GM18519 (cell line): ENCODE results near the gene SLC7A14.

Experiments
- ATAC-seq: cut with Tn5 transposase; IDR thresholded peaks from one replicate; pipeline ENCODE4 v1.9.1; 2021; ENCODE audit warnings: mild to moderate bottlenecking, moderate library complexity; ENCODE audit not compliant: unreplicated experiment, low FRiP score

The SLC7A14 gene

DNA sequence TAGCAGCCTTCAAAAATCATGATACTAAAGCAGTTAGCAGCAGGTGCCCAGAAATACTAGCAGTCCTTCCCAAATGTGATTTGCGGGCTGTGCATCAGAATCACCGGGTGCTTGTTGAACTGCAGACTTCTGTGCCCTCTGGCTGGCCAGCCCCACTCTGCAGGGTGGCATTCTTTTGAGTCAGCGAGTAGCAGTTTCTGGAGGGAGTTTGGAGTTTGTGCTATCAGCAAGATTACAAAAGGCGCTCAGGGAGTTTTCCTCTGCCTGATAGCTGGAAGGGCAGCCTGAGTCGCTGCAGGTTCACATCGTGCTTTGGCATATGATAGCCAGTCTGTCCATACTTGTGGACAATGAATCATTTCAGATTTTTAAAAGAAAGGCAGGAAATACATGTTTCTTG is 109.6 kb downstream of the SLC7A14 start:
- no peak for ATAC-seq

DNA sequence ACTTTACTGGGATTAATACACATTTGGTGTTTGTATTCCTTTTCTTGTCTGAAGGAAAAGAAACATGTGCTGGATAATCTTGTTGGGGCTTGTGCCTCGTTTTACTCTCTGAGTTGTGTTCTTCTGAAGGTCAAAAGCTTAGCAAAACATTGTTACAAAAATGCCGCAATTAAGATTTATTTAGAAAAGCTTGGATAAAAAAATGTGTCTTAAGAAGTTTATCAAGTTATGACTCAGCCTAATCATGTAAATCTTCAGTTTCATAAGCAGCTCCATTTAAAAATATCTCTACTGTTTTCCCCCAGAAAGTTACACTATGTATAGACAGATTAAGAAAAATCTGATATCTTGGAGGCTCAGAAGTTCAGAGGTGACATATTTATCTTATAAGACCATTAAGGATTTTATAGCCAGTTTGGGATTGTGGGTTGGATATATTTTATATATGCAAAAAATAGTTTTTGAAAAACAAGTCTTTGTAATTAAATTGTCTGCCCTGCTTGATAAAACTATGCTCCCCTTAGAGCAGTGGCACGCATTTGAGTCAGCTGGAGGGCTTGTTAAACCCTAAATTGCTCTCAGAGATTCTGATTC is 110.7 kb downstream of the SLC7A14 start:
- ATAC-seq, result no peak

DNA sequence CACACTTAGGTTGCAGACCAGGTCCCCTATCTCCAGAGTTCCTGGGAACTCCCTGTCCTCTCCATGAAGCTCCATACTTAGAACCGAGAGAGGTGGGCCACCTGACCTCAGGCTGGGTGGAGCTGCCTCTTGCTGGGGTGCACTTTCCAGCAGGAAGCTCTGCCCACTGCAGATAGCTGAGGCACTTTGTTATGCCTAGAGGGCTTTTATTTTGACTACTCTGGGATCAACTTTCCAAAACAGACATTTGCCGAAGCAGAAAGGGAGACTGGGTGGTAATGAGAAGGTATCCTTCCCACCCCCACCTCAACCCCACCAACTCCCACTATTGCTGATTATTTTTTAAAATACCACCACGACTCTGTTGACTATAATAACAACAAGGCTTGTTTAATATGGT is 112.5 kb downstream of the SLC7A14 start:
- no peak for ATAC-seq

DNA sequence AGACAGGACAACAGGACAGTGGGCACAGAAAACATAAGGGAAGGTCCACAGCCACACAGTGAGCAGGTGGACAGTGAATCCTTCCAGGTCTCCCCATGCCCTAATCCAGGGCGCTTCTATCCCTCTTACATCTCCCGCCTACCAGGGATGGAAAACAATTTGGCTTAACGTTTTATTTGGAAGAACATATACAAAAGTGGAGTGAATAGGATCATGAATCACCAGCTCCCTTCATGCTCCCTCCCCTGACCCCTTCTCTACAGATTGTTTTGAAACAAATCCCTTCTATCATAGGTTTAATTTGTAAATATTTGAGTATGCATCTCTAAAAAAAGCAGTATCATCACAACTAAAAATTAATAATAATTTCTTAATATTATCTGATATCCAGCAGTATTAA is 114.7 kb downstream of the SLC7A14 start:
- no peak for ATAC-seq

DNA sequence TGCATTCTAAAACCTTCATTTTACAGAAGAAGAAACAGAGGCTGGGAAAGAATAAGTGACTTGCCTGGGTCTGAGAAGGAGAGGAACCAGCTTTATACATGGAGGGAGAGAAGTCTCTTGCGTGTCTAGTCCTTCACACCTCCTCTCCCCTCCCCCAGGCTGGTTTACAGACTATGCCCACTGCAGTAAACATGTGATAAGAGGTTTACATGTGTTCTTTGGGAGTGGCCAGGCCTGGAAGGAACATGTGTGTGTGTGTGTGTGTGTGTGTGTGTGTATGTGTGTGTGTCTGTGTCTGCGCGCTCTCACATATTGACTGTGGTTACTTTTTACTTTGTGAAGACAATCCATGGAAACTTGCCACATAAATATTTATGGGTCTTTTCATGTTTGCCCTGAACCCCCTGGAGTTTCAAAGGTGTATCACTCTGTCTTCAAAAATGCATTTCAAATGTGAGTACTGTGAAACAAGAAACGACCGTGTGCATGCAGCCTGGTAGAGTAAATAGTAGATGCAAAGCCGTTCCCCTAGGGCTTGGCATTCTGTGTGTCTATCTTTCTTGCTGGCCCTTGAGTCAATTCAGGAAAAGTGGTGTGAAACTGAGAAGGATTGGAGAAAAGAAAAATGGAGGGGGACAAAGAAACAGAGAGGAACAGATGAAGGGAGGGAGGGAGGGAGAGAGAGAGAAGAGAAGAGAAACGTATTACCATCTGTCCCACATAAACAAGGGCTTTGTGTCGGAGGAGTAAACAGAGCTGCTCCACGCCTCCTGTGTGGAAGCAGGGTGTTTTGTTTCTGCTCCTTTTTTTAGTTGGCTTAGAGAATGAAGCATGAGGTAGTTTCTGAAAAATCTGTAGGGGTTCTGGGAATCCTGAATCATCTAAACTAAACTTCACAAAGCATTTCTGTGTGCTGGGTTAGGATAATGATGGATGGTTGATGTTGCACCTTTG is 115.5 kb downstream of the SLC7A14 start:
- ATAC-seq, result no peak

DNA sequence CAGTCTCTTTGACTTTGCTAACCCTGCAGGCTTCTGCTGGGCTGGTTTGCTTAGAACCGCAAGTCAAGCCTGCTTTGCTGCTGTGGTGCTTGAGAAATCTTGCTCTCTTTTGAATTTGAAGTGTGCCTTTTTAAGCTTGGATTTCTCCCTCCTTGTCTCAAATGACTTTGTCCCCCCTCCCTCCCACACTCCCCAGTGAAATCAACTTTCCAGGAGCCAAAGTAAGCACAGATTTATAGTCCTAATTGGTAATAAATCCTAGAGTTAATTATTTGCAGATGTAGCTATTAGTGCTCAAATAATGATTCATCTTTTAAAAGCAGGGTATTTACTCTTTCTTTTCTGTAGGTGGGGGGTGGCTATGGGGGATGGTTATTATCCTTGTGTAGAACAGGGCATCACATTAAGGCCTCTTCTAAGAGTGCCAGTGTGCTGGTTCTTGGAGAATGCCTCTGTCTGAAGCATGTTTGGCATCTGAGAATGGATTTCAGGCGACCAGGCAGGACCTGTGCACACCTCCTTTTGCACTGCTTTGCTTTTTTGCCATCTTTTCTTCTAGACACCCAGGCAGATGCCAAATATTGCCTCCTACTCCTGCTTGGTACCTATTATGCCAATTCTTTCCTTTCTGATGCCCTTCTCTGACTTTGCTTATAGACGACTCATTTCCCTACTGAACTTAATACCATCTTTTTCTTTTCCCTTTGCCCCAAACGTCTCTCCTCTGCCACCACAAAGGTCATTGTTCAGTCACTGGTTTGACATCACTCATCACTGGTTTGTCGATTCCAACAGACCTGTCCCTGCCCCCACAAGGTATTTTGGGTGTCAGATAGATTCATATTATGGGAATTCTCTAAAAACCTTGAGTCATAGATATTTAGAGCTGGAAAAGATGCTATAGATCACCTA is 116.5 kb downstream of the SLC7A14 start:
- ATAC-seq, result no peak

DNA sequence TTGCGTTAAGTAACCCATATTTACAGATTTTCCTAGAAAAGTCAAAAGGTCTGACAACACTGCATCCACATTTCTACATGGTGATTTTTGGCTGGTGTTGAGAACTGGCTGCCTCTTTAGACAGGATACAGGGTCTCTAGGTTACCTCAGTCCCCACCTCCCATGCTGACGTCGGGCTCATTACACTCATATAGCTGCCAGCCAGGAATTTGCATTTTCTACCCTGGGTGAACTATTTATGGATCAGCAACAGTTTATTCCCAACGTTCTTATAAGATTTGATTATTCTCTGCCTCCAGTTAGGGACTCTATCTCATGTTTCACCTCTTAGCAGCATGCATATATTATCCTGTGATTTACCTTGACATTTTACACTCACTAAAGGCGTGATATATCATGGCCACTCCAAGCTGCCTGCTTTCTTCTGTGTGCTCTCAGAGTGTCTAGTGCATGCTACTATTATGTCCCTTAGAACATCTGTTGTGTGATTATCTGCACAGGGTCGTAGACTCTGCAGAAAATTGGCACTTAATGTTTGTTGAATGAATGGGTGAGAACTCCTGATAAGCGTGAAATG is 118.2 kb downstream of the SLC7A14 start:
- ATAC-seq, result no peak

DNA sequence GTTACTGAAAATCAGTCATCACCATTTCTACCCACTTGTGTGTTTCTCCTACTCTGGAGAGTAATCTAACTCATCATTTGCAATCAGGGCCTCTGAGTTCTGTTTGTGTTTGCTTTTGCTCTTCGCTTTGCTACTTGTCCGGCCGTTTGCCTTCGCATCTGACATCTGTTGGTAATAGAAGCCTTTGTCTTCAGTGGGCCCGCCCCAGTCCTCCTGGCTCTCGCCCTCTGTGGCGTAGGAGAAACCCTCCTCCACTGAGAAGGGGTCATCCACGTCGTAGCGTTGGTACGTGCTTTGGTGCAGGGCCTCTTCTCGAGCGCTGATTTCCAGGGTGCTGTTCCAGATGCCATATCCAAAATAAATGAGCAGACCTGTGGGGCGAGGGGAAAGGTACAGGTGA is 118.9 kb downstream of the SLC7A14 start:
- ATAC-seq, result no peak

DNA sequence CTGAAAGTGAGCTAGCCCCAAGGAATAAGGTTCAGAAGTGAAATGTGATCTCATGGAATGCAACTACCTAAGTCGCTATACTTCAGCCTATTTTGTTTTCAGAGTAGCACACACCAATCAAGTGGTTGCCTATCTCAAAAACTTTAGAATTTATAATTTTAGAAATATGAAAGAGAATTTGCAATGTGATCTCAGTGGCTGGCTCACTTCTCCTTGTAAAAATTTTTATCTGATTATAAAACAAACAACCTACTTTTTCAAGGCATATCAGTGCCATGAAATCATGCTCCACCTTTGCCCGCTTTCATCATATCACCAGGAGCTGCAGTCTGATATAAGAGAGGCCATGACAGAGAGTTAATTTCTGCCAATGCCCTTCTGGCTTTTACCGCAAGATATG is 119.9 kb downstream of the SLC7A14 start:
- no peak for ATAC-seq

DNA sequence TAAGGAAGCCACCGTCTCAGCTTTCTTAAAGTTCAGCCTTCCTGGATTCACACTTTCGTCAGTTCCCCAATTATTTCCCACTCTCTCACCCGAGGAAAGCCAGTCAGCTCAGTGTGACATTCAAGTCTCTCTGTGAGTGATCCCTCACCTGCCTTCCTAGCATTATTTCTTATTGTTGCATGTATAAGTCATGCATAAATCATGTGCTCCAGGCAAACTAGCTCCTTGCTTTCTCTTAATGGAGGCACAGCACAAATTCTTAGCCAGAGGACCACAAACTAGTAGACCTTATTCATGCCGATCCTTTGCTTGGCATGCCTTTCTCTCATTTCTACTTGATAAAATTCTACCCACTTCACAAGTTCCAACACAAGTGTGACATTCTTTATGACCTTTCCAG is 122.9 kb downstream of the SLC7A14 start:
- ATAC-seq, result no peak

DNA sequence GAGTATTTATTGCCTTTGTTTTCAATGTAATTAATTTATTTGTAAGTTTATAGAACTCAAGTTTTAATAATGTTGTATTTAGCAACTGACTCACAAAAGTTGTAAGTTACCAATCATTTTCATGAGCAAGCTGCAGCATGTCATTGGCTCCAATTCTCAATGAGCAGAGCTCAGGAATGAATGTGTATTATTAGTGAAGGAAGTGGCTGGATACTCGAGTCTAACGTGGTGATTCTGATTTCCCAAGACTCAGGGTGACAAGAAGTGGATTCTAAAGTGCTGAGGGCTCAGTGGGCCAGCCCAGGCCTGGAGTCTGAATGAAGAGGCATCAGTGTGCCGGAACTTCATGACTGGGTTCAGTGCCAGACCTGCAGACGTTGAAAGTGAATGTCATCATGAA is 127.6 kb downstream of the SLC7A14 start:
- no peak for ATAC-seq

DNA sequence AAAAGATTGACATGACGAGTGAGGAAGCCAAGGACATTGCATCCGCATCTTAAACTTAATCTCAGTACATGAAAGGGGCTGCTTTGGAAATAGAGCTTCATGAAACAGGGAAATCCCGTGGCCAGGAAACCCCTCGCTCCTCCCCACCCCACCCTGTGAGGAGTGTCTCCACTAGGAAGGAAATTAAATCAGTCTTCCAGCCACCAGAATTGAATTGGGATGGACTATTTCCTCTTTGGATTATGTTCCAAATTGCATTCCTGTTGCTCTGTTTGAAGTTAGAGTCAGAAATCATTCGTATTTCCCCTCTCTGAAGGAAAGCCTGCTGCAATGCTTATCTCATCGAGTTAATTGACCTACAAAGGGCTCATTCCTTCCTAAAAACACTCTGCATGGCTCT is 131.4 kb downstream of the SLC7A14 start:
- ATAC-seq, result no peak

DNA sequence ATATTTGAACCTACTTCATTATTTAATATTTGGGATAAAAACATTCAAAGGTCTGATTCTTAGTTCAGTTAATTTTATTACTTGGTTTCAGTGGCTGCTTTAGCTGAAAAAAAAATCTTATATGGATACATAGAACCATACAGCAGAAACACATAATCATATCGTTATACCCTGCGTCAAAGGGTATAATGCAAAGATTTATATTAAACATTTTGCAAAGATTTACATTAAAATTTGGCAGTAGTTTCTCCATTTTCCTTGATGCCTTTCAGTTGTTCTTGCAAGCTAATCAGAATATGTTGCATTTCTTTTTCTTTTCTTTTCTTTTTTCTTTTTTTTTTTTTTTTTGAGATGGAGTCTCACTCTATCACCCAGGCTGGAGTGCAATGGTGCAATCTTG is 135.8 kb downstream of the SLC7A14 start:
- ATAC-seq, result no peak

DNA sequence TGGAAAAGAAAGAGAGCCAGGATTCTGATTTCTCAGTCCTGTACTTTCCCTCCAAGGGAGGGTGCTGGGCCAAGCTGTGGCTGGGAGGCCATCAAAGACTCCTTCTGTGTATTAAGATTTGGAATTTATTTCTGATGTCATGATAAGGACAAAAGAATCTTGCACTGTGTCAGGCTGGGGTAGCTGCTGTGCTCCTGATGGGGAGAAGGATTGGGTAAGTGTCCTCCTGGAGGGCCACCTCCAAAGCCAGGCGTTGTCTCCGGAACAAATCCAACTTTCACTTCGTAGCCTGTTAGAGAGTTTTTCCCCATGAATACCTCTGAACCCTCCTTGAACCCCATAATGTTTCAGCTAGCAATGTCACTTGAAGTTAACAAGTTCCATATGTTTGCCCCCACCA is 137.3 kb downstream of the SLC7A14 start:
- ATAC-seq, result no peak

DNA sequence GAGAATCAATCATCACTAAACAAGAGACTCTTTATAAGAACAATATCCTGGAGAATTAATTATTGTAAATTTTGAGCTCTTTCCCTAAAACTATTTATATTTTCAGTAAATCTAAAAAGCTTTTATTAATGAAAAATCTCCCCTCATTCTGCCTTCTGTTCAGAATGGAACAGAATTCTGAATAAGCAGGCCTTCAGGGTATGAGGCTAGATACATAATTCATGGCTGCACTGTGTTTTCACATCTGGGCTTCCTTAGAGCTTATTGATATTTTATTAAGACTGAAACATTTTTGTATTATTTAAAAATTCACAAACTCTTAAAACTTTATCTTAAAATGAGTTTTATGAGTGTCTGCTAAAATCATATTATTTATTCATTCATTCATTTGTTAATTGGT is 142.4 kb downstream of the SLC7A14 start:
- ATAC-seq, result no peak

DNA sequence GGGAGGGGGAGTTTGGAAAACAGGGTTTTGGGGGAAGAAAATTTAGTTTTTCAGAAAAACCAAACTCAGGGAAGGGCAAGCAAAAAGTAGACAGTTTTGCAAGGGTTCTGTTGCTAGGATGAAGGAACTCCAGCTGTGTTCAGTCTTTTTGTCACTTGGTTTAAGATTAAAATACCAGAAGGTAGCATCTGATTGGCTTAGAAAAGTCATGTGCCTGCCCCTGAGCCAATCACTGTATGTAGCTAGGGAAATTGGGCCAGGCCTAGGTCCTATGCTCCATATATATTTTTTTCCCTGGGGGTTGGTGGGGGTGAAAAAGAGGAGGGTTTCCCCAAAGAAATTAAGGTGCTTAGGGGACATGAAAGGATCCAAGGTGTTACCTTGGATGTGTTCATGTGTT is 142.9 kb downstream of the SLC7A14 start:
- ATAC-seq, result no peak

DNA sequence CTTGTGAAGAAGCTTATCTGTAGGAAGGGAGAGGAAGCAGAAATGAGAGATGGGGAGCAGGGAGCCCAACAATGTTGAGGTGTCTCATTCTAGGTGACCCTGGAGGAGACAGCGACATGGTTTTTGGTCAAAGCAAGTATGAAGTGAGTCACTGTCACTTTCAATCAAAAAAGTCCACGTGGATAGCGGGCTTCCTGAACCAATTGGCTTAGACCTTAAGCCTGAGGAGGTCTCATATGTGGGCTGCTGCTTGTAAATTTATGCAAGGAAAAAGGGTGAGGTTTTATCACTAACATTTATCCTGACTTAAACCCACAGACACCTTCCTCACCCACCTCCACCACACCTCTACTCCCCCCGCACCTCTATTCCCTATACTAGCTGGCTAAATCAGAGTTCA is 144.5 kb downstream of the SLC7A14 start:
- no peak for ATAC-seq

DNA sequence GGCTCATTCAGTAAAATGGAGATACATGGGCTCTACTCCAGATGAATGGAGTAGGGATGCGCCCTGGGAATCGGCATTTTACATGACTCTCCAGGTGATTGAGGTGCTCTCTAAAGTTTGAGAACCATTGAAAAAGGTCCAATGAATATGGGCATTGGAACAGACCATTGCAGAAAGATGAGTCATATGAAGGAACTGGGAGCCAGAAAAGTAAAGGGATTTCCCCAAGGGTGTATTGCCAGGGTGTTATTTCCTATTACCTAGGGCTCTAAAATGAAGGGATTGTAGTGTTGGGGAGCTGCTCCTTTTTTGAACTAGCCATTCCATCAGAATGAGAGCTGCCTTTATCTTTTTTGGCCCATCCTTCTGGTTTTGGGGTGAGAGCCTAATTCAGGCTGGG is 145.5 kb downstream of the SLC7A14 start:
- ATAC-seq, result no peak

DNA sequence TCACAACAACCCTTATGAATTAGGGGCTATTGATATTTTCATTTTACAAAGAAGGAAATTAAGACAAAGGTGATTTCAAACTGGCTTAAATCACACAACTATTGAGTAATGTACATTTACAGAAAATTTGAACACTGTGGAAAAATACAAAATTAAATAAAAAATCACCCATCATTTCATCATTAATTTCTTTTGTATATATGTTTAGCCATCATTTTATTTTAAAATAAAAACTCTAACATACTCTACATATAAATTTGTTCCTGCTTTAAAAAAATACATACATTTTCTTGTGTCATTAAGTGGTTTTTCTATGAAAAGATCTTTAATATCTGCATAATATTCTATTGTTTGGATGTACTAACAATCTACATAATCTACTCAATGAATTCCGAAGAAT is 147.0 kb downstream of the SLC7A14 start:
- ATAC-seq, result no peak

DNA sequence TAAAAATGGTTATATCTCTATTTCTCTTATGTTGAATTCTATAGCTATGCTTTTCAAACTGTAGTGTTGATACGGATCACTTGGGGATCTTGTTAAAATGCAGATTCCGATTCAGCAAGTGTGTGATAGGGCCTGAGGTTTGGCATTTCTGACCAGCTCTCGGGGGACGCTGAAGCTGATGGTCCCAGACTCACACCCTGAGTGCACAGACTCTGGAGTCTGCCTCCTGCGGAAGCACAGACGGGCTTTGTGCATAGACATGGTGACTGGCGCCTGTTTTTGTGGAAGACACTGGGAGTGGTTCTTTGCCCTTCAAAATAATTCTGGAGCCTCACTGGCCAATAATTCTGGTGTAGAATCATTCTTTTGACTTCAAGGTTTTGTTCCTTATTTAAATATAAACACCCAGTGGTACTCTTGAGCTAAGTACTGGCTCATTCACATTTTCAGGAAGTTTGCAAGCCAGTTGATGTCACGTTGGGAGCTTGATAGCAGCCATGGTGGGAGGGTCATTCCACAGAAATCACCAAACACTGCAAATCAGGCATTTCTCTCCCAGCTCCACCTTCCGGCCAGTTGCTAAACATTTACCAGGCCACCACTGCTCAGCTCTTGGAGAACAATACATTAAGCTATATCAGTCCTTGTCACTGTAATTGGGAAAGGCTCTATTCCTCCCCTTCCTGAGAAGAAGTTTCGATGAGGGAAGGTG is 148.0 kb downstream of the SLC7A14 start:
- no peak for ATAC-seq
